ENCODE results near the gene AMPD3.
A peak's percentile ranks its signal among the peaks of the same experiment; 100 is the strongest.

AMPD3 gene

DNA sequence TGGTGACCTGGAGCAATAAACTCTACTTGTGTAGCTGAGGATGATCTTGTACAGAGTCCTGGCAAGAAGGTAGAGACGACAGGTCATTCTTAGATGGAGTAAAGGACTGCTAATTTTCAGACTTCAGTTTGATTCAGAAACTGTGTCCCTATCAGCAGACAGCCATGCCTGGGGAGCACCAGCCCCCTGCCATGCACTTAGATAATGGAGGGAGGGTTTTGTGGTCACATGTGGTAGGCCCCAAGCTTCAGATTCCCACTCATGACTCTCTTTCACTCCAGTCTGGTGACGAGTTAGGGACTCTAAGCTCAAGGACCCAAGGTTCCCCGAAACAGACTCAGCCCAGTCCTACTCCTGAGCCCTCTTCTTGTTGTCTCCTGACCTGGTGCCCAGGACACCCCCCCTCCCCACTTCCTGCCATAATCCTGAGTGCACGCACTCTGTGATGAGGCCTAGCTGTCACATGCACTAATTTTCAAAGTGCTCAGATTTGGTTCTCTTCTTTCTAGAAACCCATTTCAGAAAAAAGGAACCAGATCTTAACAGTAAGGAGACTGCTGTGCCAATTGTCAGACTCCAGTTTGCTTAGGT, 10.2 kb upstream of the AMPD3 start:
- Histone ChIP-seq H2AK5ac (ENCODE audit: low read length) (no peak overlapping the region), H3K79me2 (ENCODE audit: control insufficient read depth, insufficient read depth, low read length) (no peaks in the 10 kb centered on the region), H3K27me3 (ENCODE audit: insufficient read depth, low read length, poor library complexity) (no peaks in the 10 kb centered on the region), H3K4ac (ENCODE audit: low read depth, low read length) (no peak overlapping the region), H3K4me2 (ENCODE audit: low read length) (no peak overlapping the region), H3K27ac (ENCODE audit: low read depth, low read length) (no peak overlapping the region), H2BK15ac (replicated peaks; ENCODE audit: low read depth) (no peak overlapping the region), H2BK5ac (ENCODE audit: low read length) (no peak overlapping the region), H3K18ac (ENCODE audit: low read length) (no peak overlapping the region), H4K5ac (ENCODE audit: low read length) (no peak overlapping the region), H3K36me3 (ENCODE audit: control insufficient read depth, insufficient read depth, low read length) (no peaks in the 10 kb centered on the region), H3K9ac (ENCODE audit: low read length) (no peak overlapping the region), H3K23ac (ENCODE audit: low read length) (no peak overlapping the region), H4K8ac (ENCODE audit: low read depth, low read length) (no peak overlapping the region), H3K4me1 (ENCODE audit: control insufficient read depth, low read depth, low read length) (no peaks in the 10 kb centered on the region), H3K79me1 (ENCODE audit: low read length) (no peaks in the 10 kb centered on the region), H2BK120ac (ENCODE audit: low read depth, low read length) (no peak overlapping the region), H3K4me3 (ENCODE audit: low read length) (no peak overlapping the region), H3K56ac (ENCODE audit: low read length) (no peak overlapping the region)
- DNase-seq = no peak
- WGBS (ENCODE audit: extremely low coverage, insufficient coverage, low lambda C conversion rate) = no CpG with 5 or more reads among the region's 4 CpGs

DNA sequence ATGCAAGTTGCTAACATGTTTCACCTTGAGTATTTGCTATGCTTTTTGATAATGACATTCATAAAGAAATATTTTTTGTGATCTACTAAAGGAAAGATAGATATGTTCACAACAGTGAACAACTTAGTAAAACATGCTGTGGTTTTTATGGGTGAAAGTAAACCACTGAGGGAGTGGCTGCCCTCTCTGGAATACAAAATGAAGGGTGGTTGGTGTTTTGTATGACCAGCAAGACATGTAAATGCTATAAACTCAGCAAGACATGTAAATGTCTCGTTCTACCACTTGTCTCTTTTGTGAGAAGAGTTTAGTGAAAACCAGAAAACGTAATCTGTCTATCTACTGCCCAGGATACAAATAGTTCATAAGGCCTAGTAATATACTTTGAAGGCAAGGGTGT, 7.6 kb upstream of the AMPD3 start:
- no peaks in the 10 kb centered on the region for H3K79me1 ChIP-seq (ENCODE audit: low read length)
- no CpG with 5 or more reads among the region's 2 CpGs for WGBS (ENCODE audit: extremely low coverage, insufficient coverage, low lambda C conversion rate)
- H2BK120ac ChIP-seq (ENCODE audit: low read depth, low read length) = no peak overlapping the region
- no peak overlapping the region for H3K23ac ChIP-seq (ENCODE audit: low read length)
- H3K4ac ChIP-seq (ENCODE audit: low read depth, low read length) = no peak overlapping the region
- no peak overlapping the region for H3K56ac ChIP-seq (ENCODE audit: low read length)
- no peak overlapping the region for H3K9ac ChIP-seq (ENCODE audit: low read length)
- DNase-seq = no peak
- H3K4me3 ChIP-seq (ENCODE audit: low read length) = no peak overlapping the region
- no peak overlapping the region for H2BK5ac ChIP-seq (ENCODE audit: low read length)
- no peak overlapping the region for H3K18ac ChIP-seq (ENCODE audit: low read length)
- no peak overlapping the region for H4K8ac ChIP-seq (ENCODE audit: low read depth, low read length)
- H3K27ac ChIP-seq (ENCODE audit: low read depth, low read length) = no peak overlapping the region
- H4K5ac ChIP-seq (ENCODE audit: low read length) = no peak overlapping the region
- H2AK5ac ChIP-seq (ENCODE audit: low read length) = no peak overlapping the region
- no peak overlapping the region for H2BK15ac ChIP-seq (replicated peaks; ENCODE audit: low read depth)
- H3K4me1 ChIP-seq (ENCODE audit: control insufficient read depth, low read depth, low read length) = peaks cover 4% of the 10 kb centered on the region
- H3K27me3 ChIP-seq (ENCODE audit: insufficient read depth, low read length, poor library complexity) = no peaks in the 10 kb centered on the region
- no peaks in the 10 kb centered on the region for H3K36me3 ChIP-seq (ENCODE audit: control insufficient read depth, insufficient read depth, low read length)
- no peak overlapping the region for H3K4me2 ChIP-seq (ENCODE audit: low read length)
- H3K79me2 ChIP-seq (ENCODE audit: control insufficient read depth, insufficient read depth, low read length) = no peaks in the 10 kb centered on the region

DNA sequence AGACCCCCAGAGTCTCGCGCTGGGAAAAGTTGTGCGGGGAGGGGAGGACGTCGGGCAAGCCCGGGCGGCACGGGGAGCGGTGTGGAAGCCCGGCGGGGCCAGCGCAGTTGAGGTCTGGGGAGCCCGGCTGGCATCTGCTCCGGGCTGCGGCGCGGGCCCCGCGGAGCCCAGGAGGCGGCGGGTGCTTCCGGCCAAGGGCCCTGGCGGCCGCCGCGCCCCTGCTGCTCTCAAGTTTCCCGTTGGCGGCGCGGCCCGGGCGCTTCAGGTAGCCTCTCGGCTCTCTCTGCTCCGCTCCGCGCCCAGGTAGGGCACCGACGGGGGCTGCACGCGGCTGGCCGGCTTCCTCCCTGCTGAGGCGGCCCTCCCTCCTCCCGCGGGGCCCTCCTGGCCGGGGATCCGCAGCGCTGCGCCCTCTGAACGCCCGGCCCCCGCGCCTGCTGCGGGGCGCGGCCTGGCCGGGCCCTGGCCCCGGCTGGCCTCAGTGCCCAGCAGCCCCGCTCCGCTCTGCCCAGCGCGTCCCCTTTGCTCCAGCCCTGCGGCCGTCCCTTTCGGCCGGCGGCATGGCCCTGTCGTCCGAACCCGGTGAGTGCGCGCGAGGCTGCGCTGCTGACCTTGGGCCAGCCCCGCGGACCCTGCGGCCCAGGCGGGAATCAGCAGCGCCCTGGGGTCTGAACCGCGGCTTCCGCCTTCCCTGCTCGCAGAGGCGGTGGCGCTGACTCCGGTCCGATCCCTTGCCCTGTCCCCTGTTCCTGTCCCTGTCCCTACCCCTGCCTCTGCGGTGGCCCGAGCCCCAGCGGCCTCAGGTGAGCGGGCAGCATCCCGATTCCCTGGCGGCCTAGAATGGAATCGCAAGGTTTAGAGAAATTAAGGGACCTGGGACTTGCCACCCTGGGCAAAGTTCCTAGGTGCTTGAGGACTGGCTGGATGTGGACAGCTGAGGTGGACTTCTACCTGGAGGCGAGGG, 4.3 kb upstream of the AMPD3 start:
- H3K27me3 ChIP-seq (ENCODE audit: insufficient read depth, low read length, poor library complexity) = no peaks in the 10 kb centered on the region
- no CpG with 5 or more reads among the region's 94 CpGs for WGBS (ENCODE audit: extremely low coverage, insufficient coverage, low lambda C conversion rate)
- DNase-seq = peak; percentile 90

DNA sequence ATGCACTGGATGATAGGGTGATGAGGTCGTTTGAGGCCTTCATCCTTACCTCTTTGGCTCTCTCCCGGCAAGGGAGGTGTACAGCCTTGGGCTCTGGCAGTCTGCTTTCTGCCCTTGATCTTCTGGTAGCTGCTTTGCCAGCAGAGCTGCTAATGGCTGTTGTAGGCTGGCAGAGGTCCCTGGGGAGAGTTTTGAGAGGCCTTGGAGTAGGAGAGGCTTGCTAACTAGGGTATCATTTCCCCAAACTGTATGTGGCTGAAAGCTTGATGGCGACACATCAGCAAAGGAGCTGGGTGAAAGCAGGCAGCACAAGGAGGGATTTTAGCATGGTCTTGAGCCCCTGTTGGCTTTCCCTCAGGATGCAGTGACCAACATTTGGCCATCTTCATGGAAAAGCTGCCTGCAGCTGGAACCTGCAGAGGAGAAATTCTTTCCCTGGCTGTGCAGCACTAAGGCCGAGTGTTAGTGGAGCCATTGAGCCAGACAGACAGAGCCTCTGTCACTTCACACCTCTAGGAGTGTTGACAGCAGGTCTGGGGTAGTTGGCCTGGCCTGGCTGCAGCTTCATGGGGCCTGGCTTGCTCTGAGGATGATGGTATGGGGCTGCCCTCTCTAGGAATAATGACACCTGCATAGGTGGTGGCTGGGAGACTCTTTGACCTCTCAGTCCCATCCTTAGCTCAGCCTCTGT, 3.5 kb upstream of the AMPD3 start:
- no peak overlapping the region for H2BK120ac ChIP-seq (ENCODE audit: low read depth, low read length)
- H2BK15ac ChIP-seq (replicated peaks; ENCODE audit: low read depth) = no peak overlapping the region
- H3K27ac ChIP-seq (ENCODE audit: low read depth, low read length) = no peak overlapping the region
- no peaks in the 10 kb centered on the region for H3K79me2 ChIP-seq (ENCODE audit: control insufficient read depth, insufficient read depth, low read length)
- no CpG with 5 or more reads among the region's 4 CpGs for WGBS (ENCODE audit: extremely low coverage, insufficient coverage, low lambda C conversion rate)
- H2AK5ac ChIP-seq (ENCODE audit: low read length) = no peak overlapping the region
- H3K23ac ChIP-seq (ENCODE audit: low read length) = no peak overlapping the region
- H3K9ac ChIP-seq (ENCODE audit: low read length) = peak overlapping the region; percentile 30
- no peaks in the 10 kb centered on the region for H3K79me1 ChIP-seq (ENCODE audit: low read length)
- no peaks in the 10 kb centered on the region for H3K27me3 ChIP-seq (ENCODE audit: insufficient read depth, low read length, poor library complexity)
- peaks cover 11% of the 10 kb centered on the region for H3K4me1 ChIP-seq (ENCODE audit: control insufficient read depth, low read depth, low read length)
- no peak overlapping the region for H2BK5ac ChIP-seq (ENCODE audit: low read length)
- H3K4me2 ChIP-seq (ENCODE audit: low read length) = no peak overlapping the region
- H3K4ac ChIP-seq (ENCODE audit: low read depth, low read length) = no peak overlapping the region
- peak; percentile 14 for DNase-seq
- H4K5ac ChIP-seq (ENCODE audit: low read length) = no peak overlapping the region
- H4K8ac ChIP-seq (ENCODE audit: low read depth, low read length) = no peak overlapping the region
- H3K4me3 ChIP-seq (ENCODE audit: low read length) = no peak overlapping the region
- no peaks in the 10 kb centered on the region for H3K36me3 ChIP-seq (ENCODE audit: control insufficient read depth, insufficient read depth, low read length)
- H3K56ac ChIP-seq (ENCODE audit: low read length) = peak overlapping the region; percentile 9
- no peak overlapping the region for H3K18ac ChIP-seq (ENCODE audit: low read length)

More for the DNA sequence above, 4.3 kb upstream of the AMPD3 start:
- no peak overlapping the region for H2BK15ac ChIP-seq (replicated peaks; ENCODE audit: low read depth)
- H4K5ac ChIP-seq (ENCODE audit: low read length) = no peak overlapping the region
- H3K79me1 ChIP-seq (ENCODE audit: low read length) = no peaks in the 10 kb centered on the region
- peak overlapping the region; percentile 34 for H3K27ac ChIP-seq (ENCODE audit: low read depth, low read length)
- H3K79me2 ChIP-seq (ENCODE audit: control insufficient read depth, insufficient read depth, low read length) = no peaks in the 10 kb centered on the region
- peak overlapping the region; percentile 47 for H3K4me3 ChIP-seq (ENCODE audit: low read length)
- no peak overlapping the region for H2BK5ac ChIP-seq (ENCODE audit: low read length)
- H3K56ac ChIP-seq (ENCODE audit: low read length) = peak overlapping the region; percentile 88
- no peak overlapping the region for H3K4ac ChIP-seq (ENCODE audit: low read depth, low read length)
- peak overlapping the region; percentile 85 for H3K18ac ChIP-seq (ENCODE audit: low read length)
- H3K36me3 ChIP-seq (ENCODE audit: control insufficient read depth, insufficient read depth, low read length) = no peaks in the 10 kb centered on the region
- H2BK120ac ChIP-seq (ENCODE audit: low read depth, low read length) = no peak overlapping the region
- peak overlapping the region; percentile 85 for H3K9ac ChIP-seq (ENCODE audit: low read length)
- H3K4me2 ChIP-seq (ENCODE audit: low read length) = peak overlapping the region; percentile 72
- peak overlapping the region; percentile 89 for H4K8ac ChIP-seq (ENCODE audit: low read depth, low read length)
- peak overlapping the region; percentile 30 for H3K23ac ChIP-seq (ENCODE audit: low read length)
- no peak overlapping the region for H2AK5ac ChIP-seq (ENCODE audit: low read length)
- peaks cover 8% of the 10 kb centered on the region for H3K4me1 ChIP-seq (ENCODE audit: control insufficient read depth, low read depth, low read length)

DNA sequence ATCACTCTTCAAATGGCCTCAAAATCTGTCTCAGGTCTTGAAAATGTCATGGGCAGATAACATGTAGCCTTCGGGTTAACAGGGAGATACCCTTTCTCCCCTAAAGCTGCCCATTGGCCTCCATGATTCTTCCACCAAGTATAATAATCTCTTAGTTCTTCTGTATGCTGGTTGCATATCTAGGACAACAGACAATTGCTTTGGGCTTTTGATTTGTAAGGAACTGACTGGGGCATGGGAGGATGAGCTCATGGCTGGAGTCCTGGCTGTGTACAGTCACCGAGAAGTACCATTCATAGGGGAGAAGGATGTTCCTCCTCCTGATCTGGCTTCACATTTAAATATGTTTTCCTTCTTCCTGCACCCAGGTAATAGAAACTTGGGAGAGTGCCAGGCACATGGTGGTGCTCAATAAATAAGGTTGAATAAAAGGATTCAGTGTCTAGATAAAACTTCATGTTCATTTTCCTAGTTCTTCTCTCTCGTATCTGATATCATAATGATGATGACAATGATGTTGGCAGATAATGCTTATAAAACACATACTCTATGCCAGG, 2.8 kb upstream of the AMPD3 start:
- WGBS (ENCODE audit: extremely low coverage, insufficient coverage, low lambda C conversion rate) = no CpG with 5 or more reads among the region's 3 CpGs
- no peak overlapping the region for H3K23ac ChIP-seq (ENCODE audit: low read length)

More for the DNA sequence above, 2.8 kb upstream of the AMPD3 start:
- H2BK15ac ChIP-seq (replicated peaks; ENCODE audit: low read depth) = no peak overlapping the region
- H2BK5ac ChIP-seq (ENCODE audit: low read length) = no peak overlapping the region
- H3K4me1 ChIP-seq (ENCODE audit: control insufficient read depth, low read depth, low read length) = peaks cover 12% of the 10 kb centered on the region
- H3K56ac ChIP-seq (ENCODE audit: low read length) = no peak overlapping the region
- H3K9ac ChIP-seq (ENCODE audit: low read length) = no peak overlapping the region
- H3K4me3 ChIP-seq (ENCODE audit: low read length) = no peak overlapping the region
- H3K27me3 ChIP-seq (ENCODE audit: insufficient read depth, low read length, poor library complexity) = no peaks in the 10 kb centered on the region
- H4K5ac ChIP-seq (ENCODE audit: low read length) = no peak overlapping the region
- no peak overlapping the region for H3K4ac ChIP-seq (ENCODE audit: low read depth, low read length)
- no peak overlapping the region for H3K27ac ChIP-seq (ENCODE audit: low read depth, low read length)
- H3K79me1 ChIP-seq (ENCODE audit: low read length) = no peaks in the 10 kb centered on the region
- no peak overlapping the region for H3K18ac ChIP-seq (ENCODE audit: low read length)
- no peak overlapping the region for H2BK120ac ChIP-seq (ENCODE audit: low read depth, low read length)
- no peaks in the 10 kb centered on the region for H3K79me2 ChIP-seq (ENCODE audit: control insufficient read depth, insufficient read depth, low read length)
- no peak overlapping the region for H4K8ac ChIP-seq (ENCODE audit: low read depth, low read length)
- H3K4me2 ChIP-seq (ENCODE audit: low read length) = no peak overlapping the region
- H3K36me3 ChIP-seq (ENCODE audit: control insufficient read depth, insufficient read depth, low read length) = no peaks in the 10 kb centered on the region
- no peak overlapping the region for H2AK5ac ChIP-seq (ENCODE audit: low read length)
- no peak for DNase-seq
